Measurements from ENCODE around the gene KCNH2.

KCNH2 gene

DNA sequence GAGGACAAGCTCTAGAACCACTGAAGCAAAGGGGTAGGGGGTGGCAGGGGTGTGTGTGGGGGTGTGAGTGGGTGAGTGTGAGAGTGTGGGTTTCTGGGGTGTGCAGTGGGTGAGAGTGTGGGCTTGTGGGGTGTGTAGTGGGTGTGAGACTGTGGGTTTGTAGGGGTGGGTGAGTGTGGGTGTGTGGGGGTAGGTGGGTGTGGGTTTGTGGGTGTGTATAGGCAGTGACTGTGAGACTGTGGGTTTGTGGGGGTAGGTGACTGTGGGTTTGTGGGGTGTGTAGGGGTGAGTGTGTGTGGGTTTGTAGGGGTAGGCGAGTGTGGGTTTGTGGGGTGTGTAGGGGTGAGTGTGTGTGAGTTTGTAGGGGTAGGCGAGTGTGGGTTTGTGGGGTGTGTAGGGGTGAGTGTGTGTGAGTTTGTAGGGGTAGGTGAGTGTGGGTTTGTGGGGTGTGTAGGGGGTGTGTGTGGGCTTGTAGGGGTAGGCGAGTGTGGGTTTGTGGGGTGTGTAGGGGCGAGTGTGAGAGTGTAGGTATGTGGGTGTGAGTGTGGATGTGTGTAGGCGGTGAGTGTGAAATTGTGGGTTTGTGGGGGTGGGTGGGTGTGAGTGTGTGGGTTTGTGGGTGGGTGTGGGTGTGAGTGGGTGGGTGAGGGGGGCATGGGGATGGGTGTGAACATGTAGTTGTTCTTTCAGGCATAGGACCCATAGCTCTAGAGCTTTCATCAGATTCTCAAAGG lies 21.5 kb upstream of the KCNH2 start:
- DNase-seq (ENCODE audit: insufficient read length) = no peak
- FAIRE-seq = no peak
- no peak for TF ChIP-seq TAF1 (IDR thresholded peaks at IDR 0.05; ENCODE audit: borderline replicate concordance, low read depth, low read length)
- TF ChIP-seq POLR2AphosphoS5 (IDR thresholded peaks at IDR 0.05; ENCODE audit: low read depth, low read length) = no peak
- TF ChIP-seq POLR2A (IDR thresholded peaks at IDR 0.05; ENCODE audit: low read depth, low read length) = no peak

DNA sequence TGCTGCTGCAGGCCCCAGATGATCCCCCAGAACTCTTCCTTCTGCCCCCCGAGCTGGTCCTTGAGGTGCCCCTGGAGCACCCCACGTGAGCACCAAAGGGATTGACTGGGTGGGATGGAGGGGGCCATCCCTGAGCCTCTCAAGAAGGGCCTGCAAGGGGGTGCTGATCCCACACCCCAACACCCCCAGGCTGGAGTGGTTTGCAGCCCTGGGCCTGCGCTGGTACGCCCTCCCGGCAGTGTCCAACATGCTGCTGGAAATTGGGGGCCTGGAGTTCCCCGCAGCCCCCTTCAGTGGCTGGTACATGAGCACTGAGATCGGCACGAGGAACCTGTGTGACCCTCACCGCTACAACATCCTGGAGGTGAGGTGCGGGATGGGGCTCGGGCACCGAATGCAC lies 20.9 kb upstream of the KCNH2 start:
- TF ChIP-seq POLR2A (IDR thresholded peaks at IDR 0.05; ENCODE audit: low read depth, low read length) (no peak), TAF1 (IDR thresholded peaks at IDR 0.05; ENCODE audit: borderline replicate concordance, low read depth, low read length) (no peak), POLR2AphosphoS5 (IDR thresholded peaks at IDR 0.05; ENCODE audit: low read depth, low read length) (no peak)

DNA sequence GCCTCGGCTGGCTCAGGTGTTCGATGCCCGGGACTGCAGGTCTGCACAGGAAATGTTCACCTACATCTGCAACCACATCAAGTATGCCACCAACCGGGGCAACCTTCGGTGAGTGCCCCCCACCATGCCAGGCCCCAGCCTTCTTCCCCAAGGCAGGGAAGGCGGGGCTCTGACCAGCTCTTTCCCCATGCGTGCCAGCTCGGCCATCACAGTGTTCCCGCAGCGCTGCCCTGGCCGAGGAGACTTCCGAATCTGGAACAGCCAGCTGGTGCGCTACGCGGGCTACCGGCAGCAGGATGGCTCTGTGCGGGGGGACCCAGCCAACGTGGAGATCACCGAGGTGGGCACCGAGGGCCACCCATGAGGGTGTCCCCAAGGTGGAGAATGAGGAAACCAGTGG lies 20.2 kb upstream of the KCNH2 start:
- no peak for FAIRE-seq
- DNase-seq (ENCODE audit: insufficient read length) = no peak

More for the DNA sequence above, 20.9 kb upstream of the KCNH2 start:
- DNase-seq (ENCODE audit: insufficient read length) (no peak), FAIRE-seq (no peak)

DNA sequence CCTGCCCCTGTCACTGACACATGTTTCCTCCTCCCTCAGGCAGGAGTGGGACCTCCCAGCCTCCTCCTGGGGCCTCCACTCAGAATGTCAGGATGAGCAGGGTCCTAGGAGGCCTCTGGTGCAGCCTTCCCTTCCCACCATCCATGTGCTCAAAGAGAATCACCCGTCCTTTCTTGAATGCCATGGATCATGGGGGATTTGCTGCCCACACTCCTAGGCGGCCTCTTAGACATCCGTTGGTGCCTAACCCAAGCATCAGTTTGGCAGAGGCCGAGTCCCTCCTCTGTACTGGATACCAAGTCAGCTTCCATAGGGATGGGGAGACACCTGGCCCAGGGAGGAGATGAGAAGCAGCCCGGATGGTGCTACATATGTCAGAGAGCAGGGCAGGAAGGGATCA lies 19.7 kb upstream of the KCNH2 start:
- no peak for TF ChIP-seq POLR2A (IDR thresholded peaks at IDR 0.05; ENCODE audit: low read depth, low read length)
- TF ChIP-seq POLR2AphosphoS5 (IDR thresholded peaks at IDR 0.05; ENCODE audit: low read depth, low read length) = no peak
- TF ChIP-seq TAF1 (IDR thresholded peaks at IDR 0.05; ENCODE audit: borderline replicate concordance, low read depth, low read length) = no peak
- no peak for FAIRE-seq
- no peak for DNase-seq (ENCODE audit: insufficient read length)

More for the DNA sequence above, 20.2 kb upstream of the KCNH2 start:
- no peak for TF ChIP-seq TAF1 (IDR thresholded peaks at IDR 0.05; ENCODE audit: borderline replicate concordance, low read depth, low read length)
- TF ChIP-seq POLR2A (IDR thresholded peaks at IDR 0.05; ENCODE audit: low read depth, low read length) = no peak
- no peak for TF ChIP-seq POLR2AphosphoS5 (IDR thresholded peaks at IDR 0.05; ENCODE audit: low read depth, low read length)

DNA sequence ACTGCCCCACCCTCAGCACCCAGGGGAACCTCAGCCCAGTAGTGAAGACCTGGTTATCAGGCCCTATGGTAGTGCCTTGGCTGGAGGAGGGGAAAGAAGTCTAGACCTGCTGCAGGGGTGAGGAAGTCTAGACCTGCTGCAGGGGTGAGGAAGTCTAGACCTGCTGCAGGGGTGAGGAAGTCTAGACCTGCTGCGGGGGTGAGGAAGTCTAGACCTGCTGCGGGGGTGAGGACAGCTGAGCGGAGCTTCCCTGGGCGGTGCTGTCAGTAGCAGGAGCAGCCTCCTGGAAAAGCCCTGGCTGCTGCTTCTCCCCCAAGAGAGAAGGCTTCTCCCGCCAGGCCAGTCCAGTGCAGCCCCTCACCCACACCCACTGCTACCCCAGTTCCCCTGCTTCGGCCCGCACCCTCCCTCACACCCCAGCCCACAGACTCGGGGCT lies 19.0 kb upstream of the KCNH2 start:
- DNase-seq (ENCODE audit: insufficient read length) = no peak
- FAIRE-seq = no peak
- no peak for TF ChIP-seq TAF1 (IDR thresholded peaks at IDR 0.05; ENCODE audit: borderline replicate concordance, low read depth, low read length)
- no peak for TF ChIP-seq POLR2A (IDR thresholded peaks at IDR 0.05; ENCODE audit: low read depth, low read length)
- TF ChIP-seq POLR2AphosphoS5 (IDR thresholded peaks at IDR 0.05; ENCODE audit: low read depth, low read length) = no peak

DNA sequence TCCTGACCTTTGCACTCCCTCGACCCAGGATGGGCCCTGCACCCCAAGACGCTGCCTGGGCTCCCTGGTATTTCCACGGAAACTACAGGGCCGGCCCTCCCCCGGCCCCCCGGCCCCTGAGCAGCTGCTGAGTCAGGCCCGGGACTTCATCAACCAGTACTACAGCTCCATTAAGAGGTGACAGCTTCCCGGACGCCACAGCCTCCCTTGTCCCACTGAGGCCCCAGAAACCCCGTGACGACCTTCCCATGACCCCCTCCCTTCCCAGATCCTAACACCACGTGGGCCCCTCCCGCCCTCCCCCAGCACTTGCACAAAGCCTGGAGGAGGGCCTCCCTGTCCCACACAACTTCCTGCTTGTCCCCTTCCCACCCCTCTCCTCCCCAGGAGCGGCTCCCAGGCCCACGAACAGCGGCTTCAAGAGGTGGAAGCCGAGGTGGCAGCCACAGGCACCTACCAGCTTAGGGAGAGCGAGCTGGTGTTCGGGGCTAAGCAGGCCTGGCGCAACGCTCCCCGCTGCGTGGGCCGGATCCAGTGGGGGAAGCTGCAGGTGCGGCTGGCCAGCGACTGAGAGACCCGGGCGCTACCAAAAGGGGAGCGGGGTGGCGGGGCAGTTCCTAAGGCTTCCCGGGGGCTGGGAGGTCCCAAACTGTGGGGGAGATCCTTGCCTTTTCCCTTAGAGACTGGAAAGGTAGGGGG lies 18.4 kb upstream of the KCNH2 start:
- TF ChIP-seq POLR2AphosphoS5 (IDR thresholded peaks at IDR 0.05; ENCODE audit: low read depth, low read length) (no peak), POLR2A (IDR thresholded peaks at IDR 0.05; ENCODE audit: low read depth, low read length) (no peak), TAF1 (IDR thresholded peaks at IDR 0.05; ENCODE audit: borderline replicate concordance, low read depth, low read length) (no peak)
- FAIRE-seq (no peak), DNase-seq (ENCODE audit: insufficient read length) (no peak)

DNA sequence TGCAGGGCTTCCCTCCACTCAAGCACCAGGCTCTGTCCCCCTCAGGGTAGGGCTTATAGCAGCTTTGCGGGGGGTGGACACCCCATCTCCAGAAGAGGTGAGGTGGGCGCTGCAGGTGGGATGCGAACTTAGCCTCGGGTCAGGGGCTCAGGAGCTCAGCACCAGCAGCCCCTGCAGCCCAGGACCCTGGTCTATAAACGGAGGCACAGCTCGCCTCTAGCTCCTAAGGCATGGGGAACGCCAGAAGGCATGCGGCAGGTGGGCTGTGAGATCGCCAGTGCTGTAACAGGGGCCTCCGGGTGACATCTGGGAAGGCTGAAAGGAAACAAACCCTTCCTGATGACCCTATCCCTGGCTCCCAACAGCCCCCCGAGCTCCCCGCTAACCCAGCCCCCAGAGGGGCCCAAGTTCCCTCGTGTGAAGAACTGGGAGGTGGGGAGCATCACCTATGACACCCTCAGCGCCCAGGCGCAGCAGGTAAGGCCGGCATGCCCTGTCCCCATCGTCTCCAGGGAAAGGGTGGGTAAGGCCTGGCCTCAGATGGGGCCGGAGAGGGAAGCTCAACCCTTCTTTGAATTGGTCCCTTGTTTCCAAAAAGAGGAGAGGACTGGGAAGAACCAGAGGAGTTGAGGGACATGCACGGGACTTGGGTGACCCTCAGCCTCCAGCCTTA lies 16.9 kb upstream of the KCNH2 start:
- no peak for DNase-seq (ENCODE audit: insufficient read length)
- TF ChIP-seq POLR2A (IDR thresholded peaks at IDR 0.05; ENCODE audit: low read depth, low read length) (no peak), TAF1 (IDR thresholded peaks at IDR 0.05; ENCODE audit: borderline replicate concordance, low read depth, low read length) (no peak), POLR2AphosphoS5 (IDR thresholded peaks at IDR 0.05; ENCODE audit: low read depth, low read length) (no peak)
- no peak for FAIRE-seq

DNA sequence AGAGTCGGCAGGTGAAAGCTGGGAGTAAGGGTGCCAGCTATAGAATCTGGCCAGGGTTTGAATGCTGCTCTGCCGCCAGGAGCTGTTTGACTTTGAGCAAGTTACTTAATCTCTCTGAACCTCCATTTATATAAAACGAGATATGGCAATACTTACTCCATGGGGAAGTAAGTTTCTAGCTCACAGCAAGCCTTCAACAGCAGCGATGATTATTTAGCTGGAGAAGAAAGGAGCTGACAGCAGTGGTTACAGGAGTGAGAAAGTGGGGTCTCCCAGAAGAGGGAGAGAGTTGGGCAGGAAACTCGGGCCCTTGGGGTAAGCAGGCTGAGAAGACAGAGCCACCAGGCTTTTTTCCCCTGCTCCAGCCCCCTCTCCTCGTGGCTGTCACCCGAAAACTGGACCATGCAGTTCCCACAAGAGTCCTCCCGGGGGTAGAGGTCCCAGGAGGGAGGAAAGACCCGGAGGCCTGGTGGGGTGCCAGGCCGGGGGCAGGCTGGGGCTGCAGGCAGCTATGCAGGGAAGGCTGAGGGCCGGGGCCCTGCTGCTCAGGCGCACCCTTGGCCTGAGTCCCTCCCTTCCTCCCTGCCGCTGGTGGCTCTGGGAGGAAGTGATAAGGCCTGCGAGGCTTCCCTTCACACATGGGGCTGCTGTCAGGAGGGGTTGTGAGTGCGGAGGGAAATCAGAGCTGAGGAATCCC lies 16.2 kb upstream of the KCNH2 start:
- no peak for DNase-seq (ENCODE audit: insufficient read length)
- TF ChIP-seq POLR2A (IDR thresholded peaks at IDR 0.05; ENCODE audit: low read depth, low read length) (no peak), TAF1 (IDR thresholded peaks at IDR 0.05; ENCODE audit: borderline replicate concordance, low read depth, low read length) (no peak), POLR2AphosphoS5 (IDR thresholded peaks at IDR 0.05; ENCODE audit: low read depth, low read length) (no peak)
- no peak for FAIRE-seq

DNA sequence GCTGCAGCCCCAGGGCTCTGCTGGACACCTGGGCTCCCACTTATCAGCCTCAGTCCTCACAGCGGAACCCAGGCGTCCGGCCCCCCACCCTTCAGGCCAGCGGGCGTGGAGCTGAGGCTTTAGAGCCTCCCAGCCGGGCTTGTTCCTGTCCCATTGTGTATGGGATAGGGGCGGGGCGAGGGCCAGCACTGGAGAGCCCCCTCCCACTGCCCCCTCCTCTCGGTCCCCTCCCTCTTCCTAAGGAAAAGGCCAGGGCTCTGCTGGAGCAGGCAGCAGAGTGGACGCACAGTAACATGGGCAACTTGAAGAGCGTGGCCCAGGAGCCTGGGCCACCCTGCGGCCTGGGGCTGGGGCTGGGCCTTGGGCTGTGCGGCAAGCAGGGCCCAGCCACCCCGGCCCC lies 15.4 kb upstream of the KCNH2 start:
- FAIRE-seq = no peak
- no peak for DNase-seq (ENCODE audit: insufficient read length)
- no peak for TF ChIP-seq POLR2A (IDR thresholded peaks at IDR 0.05; ENCODE audit: low read depth, low read length)
- TF ChIP-seq POLR2AphosphoS5 (IDR thresholded peaks at IDR 0.05; ENCODE audit: low read depth, low read length) = no peak
- no peak for TF ChIP-seq TAF1 (IDR thresholded peaks at IDR 0.05; ENCODE audit: borderline replicate concordance, low read depth, low read length)

DNA sequence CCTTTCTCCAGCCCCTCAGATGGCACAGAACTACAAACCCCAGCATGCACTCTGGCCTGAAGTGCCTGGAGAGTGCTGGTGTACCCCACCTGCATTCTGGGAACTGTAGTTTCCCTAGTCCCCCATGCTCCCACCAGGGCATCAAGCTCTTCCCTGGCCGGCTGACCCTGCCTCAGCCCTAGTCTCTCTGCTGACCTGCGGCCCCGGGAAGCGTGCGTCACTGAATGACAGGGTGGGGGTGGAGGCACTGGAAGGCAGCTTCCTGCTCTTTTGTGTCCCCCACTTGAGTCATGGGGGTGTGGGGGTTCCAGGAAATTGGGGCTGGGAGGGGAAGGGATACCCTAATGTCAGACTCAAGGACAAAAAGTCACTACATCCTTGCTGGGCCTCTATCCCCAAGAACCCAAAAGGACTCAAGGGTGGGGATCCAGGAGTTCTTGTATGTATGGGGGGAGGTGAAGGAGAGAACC lies 14.7 kb upstream of the KCNH2 start:
- FAIRE-seq = no peak
- DNase-seq (ENCODE audit: insufficient read length) = no peak
- TF ChIP-seq POLR2A (IDR thresholded peaks at IDR 0.05; ENCODE audit: low read depth, low read length) (no peak), TAF1 (IDR thresholded peaks at IDR 0.05; ENCODE audit: borderline replicate concordance, low read depth, low read length) (no peak), POLR2AphosphoS5 (IDR thresholded peaks at IDR 0.05; ENCODE audit: low read depth, low read length) (no peak)

Data from GM12892 (cell line).